Glutamatergic neuron (in vitro differentiated cells): ENCODE results near the gene ELOVL6. TPM values are rescaled to one million over a fixed set of nuclear protein-coding genes. Genes with fewer than 3 reads are reported as not detected.

Source experiments
- DNase-seq: peaks from one replicate; pipeline ENCODE4 v3.0.0; 2022
- H3K27ac Mint-ChIP-seq: one replicate; pipeline ENCODE4 v1.8.0; 2020; ENCODE audit warnings: mild to moderate bottlenecking, mixed read lengths, inconsistent platforms; ENCODE audit not compliant: unreplicated experiment
- H3K27me3 Mint-ChIP-seq: one replicate; pipeline ENCODE4 v1.8.0; 2020; ENCODE audit warnings: mild to moderate bottlenecking, moderate library complexity, mixed read lengths, inconsistent platforms; ENCODE audit not compliant: unreplicated experiment
- H3K36me3 Mint-ChIP-seq: one replicate; pipeline ENCODE4 v1.8.0; 2020; ENCODE audit warnings: mild to moderate bottlenecking, mixed read lengths, inconsistent platforms; ENCODE audit not compliant: unreplicated experiment
- H3K4me1 Mint-ChIP-seq: one replicate; pipeline ENCODE4 v1.8.0; 2020; ENCODE audit warnings: mild to moderate bottlenecking, low read depth, mixed read lengths, inconsistent platforms; ENCODE audit not compliant: unreplicated experiment
- H3K4me3 Mint-ChIP-seq: one replicate; pipeline ENCODE4 v1.8.0; 2020; ENCODE audit warnings: mild to moderate bottlenecking, mixed read lengths, inconsistent platforms; ENCODE audit not compliant: unreplicated experiment
- H3K9me3 Mint-ChIP-seq: one replicate; pipeline ENCODE4 v1.8.0; 2020; ENCODE audit warnings: mild to moderate bottlenecking, moderate library complexity, mixed read lengths, inconsistent platforms; ENCODE audit not compliant: unreplicated experiment
- CTCF ChIP-seq: fragments of 200-600 bp; sonication (generic); IDR thresholded peaks from one replicate; pipeline ENCODE4 v1.5.0; 2021; ENCODE audit not compliant: partially characterized antibody, unreplicated experiment
- total RNA-seq: library from RNA; stranded (reverse); fragmentation: NEBNext Ultra II Directional; extraction: Animal tissue kit (Norgen Biotek cat#: 25700); gene quantifications from one replicate; pipeline ENCODE4 v1.2.1, GENCODE V29; 2021; ENCODE audit not compliant: unreplicated experiment

Gene ELOVL6
- total RNA-seq, 1 donor from 2014 or later: 60.1 TPM

DNA sequence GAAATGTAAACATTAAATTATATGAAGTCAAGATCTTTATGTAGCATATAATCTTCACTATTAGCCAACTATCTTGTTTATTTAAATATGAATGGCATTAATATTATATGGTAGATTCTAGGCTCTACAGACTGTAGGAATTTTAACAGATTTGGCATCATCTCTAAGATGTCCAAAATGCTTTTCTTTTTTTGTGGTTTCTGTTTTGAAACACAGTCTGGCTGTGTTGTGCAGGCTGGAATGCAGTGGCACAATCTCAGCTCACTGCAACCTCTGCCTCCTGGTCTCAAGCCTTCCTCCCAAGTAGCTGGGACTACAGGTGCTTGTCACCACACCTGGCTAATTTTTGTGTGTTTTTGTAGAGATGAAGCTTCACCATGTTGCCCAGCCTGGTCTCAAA lies 76.2 kb downstream of the ELOVL6 start:
- Mint-ChIP-seq H3K36me3 (no peaks in the 10 kb centered on the region), H3K27me3 (no peaks in the 10 kb centered on the region), H3K4me3 (no peak overlapping the region), H3K9me3 (no peaks in the 10 kb centered on the region), H3K27ac (no peak overlapping the region), H3K4me1 (peaks cover 3% of the 10 kb centered on the region)
- TF ChIP-seq CTCF: no peak
- no peak for DNase-seq

- no peak overlapping the region for H3K4me3 Mint-ChIP-seq
- peaks cover 10% of the 10 kb centered on the region for H3K4me1 Mint-ChIP-seq
- DNase-seq: no peak
- H3K27me3 Mint-ChIP-seq: no peaks in the 10 kb centered on the region
- no peak overlapping the region for H3K27ac Mint-ChIP-seq
- H3K36me3 Mint-ChIP-seq: no peaks in the 10 kb centered on the region
- no peaks in the 10 kb centered on the region for H3K9me3 Mint-ChIP-seq
- TF ChIP-seq CTCF: no peak
Observed at GRCh38 chr4:110120506-110120905, 77.9 kb downstream of the ELOVL6 start.

DNA sequence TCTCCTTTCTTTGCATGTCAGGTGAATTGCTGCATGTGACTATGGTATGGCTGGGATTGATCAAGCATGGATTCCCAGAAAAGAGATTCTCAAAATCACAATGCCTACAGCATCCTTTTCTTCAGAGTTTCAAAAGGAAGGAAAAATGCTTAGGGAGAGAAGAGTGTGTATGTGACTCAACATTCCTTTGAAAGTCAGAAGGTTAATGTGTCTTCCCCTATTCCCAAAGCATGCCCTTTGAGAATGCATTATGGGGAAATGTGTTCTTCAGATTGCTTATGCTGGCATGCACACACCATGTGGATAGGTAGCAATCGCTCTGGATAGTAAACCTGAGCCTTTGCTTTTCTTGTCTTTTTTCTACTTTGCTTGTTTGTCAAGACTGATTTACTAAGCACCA lies 78.5 kb downstream of the ELOVL6 start:
- no peak overlapping the region for H3K4me3 Mint-ChIP-seq
- no peaks in the 10 kb centered on the region for H3K9me3 Mint-ChIP-seq
- DNase-seq: no peak
- H3K27ac Mint-ChIP-seq: no peak overlapping the region
- H3K27me3 Mint-ChIP-seq: no peaks in the 10 kb centered on the region
- no peak for TF ChIP-seq CTCF
- peaks cover 10% of the 10 kb centered on the region for H3K4me1 Mint-ChIP-seq
- no peaks in the 10 kb centered on the region for H3K36me3 Mint-ChIP-seq

DNA sequence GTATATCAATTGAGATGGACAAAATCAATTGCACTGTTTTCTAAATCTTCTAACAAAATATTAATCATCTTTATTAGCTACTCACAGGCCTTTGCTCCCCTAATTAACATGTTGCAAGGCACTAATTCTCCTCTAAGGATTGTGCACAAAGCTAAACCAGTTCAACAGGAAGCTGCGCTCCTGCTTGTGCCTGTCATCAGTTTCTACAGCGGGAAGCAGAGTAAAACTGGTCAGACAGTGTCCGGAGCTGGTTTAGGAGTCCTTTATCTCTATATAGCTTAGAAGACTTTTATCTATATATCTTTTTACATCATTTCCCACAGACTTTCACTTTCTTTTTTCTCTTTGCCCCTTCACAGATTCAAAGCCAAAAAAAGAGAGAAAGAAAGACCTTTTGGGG lies 79.1 kb downstream of the ELOVL6 start:
- peaks cover 10% of the 10 kb centered on the region for H3K4me1 Mint-ChIP-seq
- H3K27ac Mint-ChIP-seq: no peak overlapping the region
- no peak for DNase-seq
- no peaks in the 10 kb centered on the region for H3K9me3 Mint-ChIP-seq
- no peak overlapping the region for H3K4me3 Mint-ChIP-seq
- H3K27me3 Mint-ChIP-seq: no peaks in the 10 kb centered on the region
- H3K36me3 Mint-ChIP-seq: no peaks in the 10 kb centered on the region
- no peak for TF ChIP-seq CTCF

DNA sequence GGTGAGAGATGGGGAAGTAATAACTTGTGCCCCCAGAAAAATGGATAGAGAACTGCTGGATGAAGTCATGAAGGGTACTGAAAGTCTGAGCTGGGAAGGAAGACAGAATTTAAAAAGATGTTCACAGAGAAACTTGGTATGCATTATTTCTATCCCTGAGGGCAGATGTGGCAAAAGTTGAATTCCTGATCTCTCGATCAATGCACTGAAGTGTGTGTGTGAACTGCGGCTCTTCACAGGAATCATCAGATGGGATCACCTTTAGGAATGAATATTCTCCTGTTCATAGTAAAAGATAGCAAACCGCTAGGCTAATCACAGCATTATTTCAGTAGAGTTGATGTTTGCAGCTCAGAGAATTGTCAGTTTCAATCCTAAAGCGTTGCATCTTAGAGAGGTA lies 86.4 kb downstream of the ELOVL6 start:
- Mint-ChIP-seq H3K36me3 (no peaks in the 10 kb centered on the region), H3K9me3 (no peaks in the 10 kb centered on the region), H3K27ac (no peak overlapping the region), H3K27me3 (no peaks in the 10 kb centered on the region), H3K4me3 (no peak overlapping the region), H3K4me1 (peaks cover 16% of the 10 kb centered on the region)
- TF ChIP-seq CTCF: no peak
- DNase-seq: no peak
